ENCODE measurements around the gene HELQ.

The HELQ gene

GRCh38 chr4:83360018-83360417 lies 95.6 kb downstream of the HELQ start:
- no peak for TF ChIP-seq CTCF (IDR thresholded peaks at IDR 0.05; ENCODE audit: borderline replicate concordance, insufficient read depth, low read depth, low read length)
- no peak overlapping the region for H3K4me3 ChIP-seq (ENCODE audit: low read depth, low read length)

GRCh38 chr4:83358410-83358809 lies 97.2 kb downstream of the HELQ start:
- TF ChIP-seq CTCF (IDR thresholded peaks at IDR 0.05; ENCODE audit: borderline replicate concordance, insufficient read depth, low read depth, low read length): no peak
- H3K4me3 ChIP-seq (ENCODE audit: low read depth, low read length): no peak overlapping the region

Measured in GM12875 (cell line).